ENCODE data around the gene TGFBR3. TPM values are rescaled to one million over a fixed set of nuclear protein-coding genes. Genes with fewer than 3 reads are reported as not detected.
"Not testable (repeated sequence)": the region's sequence is repeated elsewhere in the genome, so short reads cannot be mapped to it uniquely, and the experiment has no call there.

TGFBR3 gene
- total and polyA plus RNA-seq, 8 donors = 4.2 to 689 (median 71.5) TPM

GRCh38 chr1:91672601-91673161 lies 213.3 kb downstream of the TGFBR3 start:
- no peak overlapping the region for H3K27ac ChIP-seq
- TF ChIP-seq CTCF (IDR thresholded peaks at IDR 0.05) = no peak
- TF ChIP-seq EP300 (IDR thresholded peaks at IDR 0.05) = no peak
- no peak for TF ChIP-seq POLR2AphosphoS5 (IDR thresholded peaks at IDR 0.05)
- TF ChIP-seq POLR2A (IDR thresholded peaks at IDR 0.05) = no peak

GRCh38 chr1:91670781-91671180 lies 215.2 kb downstream of the TGFBR3 start:
- Histone ChIP-seq H3K27ac (no peak overlapping the region), H3K27me3 (no peaks in the 10 kb centered on the region), H3K36me3 (no peaks in the 10 kb centered on the region), H3K4me1 (peaks cover 0 to 7% (median 2%) of the 10 kb centered on the region in 4 donors), H3K9me3 (no peaks in the 10 kb centered on the region), H3K4me3 (no peak overlapping the region)
- 72 to 83% (median 81%) methylated on average over 4 of the region's 4 CpGs for WGBS, 5 donors
- no peak for TF ChIP-seq POLR2AphosphoS5 (IDR thresholded peaks at IDR 0.05)
- no peak for TF ChIP-seq POLR2A (IDR thresholded peaks at IDR 0.05)
- intact Hi-C loops (cut with DNase I; ENCODE audit: low total_unique reads) = no loop called here
- no peak for DNase-seq

More at GRCh38 chr1:91672601-91673161, 213.3 kb downstream of the TGFBR3 start:
- Histone ChIP-seq H3K4me1 (peaks cover 0 to 7% (median 2%) of the 10 kb centered on the region in 4 donors), H3K4me3 (no peak overlapping the region), H3K9me3 (no peaks in the 10 kb centered on the region), H3K27me3 (no peaks in the 10 kb centered on the region), H3K36me3 (no peaks in the 10 kb centered on the region)
- WGBS, 5 donors = 75 to 97% (median 85%) methylated on average over 4 of the region's 4 CpGs
- no peak for DNase-seq
- intact Hi-C loops (cut with DNase I; ENCODE audit: low total_unique reads) = no loop called here

GRCh38 chr1:91669584-91670350 lies 216.2 kb downstream of the TGFBR3 start:
- TF ChIP-seq CTCF (IDR thresholded peaks at IDR 0.05) (no peak), POLR2A (IDR thresholded peaks at IDR 0.05) (no peak), EP300 (IDR thresholded peaks at IDR 0.05) (no peak), POLR2AphosphoS5 (IDR thresholded peaks at IDR 0.05) (no peak)
- H3K4me1 ChIP-seq = peaks cover 0 to 7% (median 2%) of the 10 kb centered on the region in 4 donors
- intact Hi-C loops (cut with DNase I; ENCODE audit: low total_unique reads) = no loop called here
- no peaks in the 10 kb centered on the region for H3K27me3 ChIP-seq
- no peak for DNase-seq
- no peaks in the 10 kb centered on the region for H3K36me3 ChIP-seq
- H3K27ac ChIP-seq = no peak overlapping the region
- H3K9me3 ChIP-seq = no peaks in the 10 kb centered on the region
- H3K4me3 ChIP-seq = no peak overlapping the region
- 92 to 95% (median 94%) methylated on average over 25 of the region's 25 CpGs for WGBS, 5 donors

GRCh38 chr1:91666651-91667050 lies 219.3 kb downstream of the TGFBR3 start:
- intact Hi-C loops (cut with DNase I; ENCODE audit: low total_unique reads); H3K27ac ChIP-seq; H3K36me3 ChIP-seq; H3K27me3 ChIP-seq; H3K4me1 ChIP-seq; H3K4me3 ChIP-seq; H3K9me3 ChIP-seq; DNase-seq: not testable (repeated sequence)
- WGBS, 5 donors = 36 to 57% (median 48%) methylated on average over 5 of the region's 5 CpGs

GRCh38 chr1:91661121-91661520 lies 224.8 kb downstream of the TGFBR3 start:
- TF ChIP-seq POLR2AphosphoS5 (IDR thresholded peaks at IDR 0.05) (no peak), POLR2A (IDR thresholded peaks at IDR 0.05) (no peak), EP300 (IDR thresholded peaks at IDR 0.05) (no peak), CTCF (IDR thresholded peaks at IDR 0.05) (no peak)
- no peak for DNase-seq
- Histone ChIP-seq H3K4me3 (no peak overlapping the region), H3K27me3 (no peaks in the 10 kb centered on the region), H3K4me1 (no peaks in the 10 kb centered on the region), H3K36me3 (no peaks in the 10 kb centered on the region), H3K27ac (no peak overlapping the region), H3K9me3 (peaks cover 0 to 16% (median 11%) of the 10 kb centered on the region in 4 donors)
- intact Hi-C loops (cut with DNase I; ENCODE audit: low total_unique reads) = no loop called here

Measured in stomach (tissue), 9 donors.